ENCODE results near the gene PLD6.
"Not testable (repeated sequence)": the region's sequence is repeated elsewhere in the genome, so short reads cannot be mapped to it uniquely, and the experiment has no call there.

Gene PLD6

GRCh38 chr17:17161121-17161520 lies 45.0 kb downstream of the PLD6 start:
- Histone ChIP-seq H3K9me3 (ENCODE audit: insufficient read depth, low read length) (no peaks in the 10 kb centered on the region), H3K4me3 (ENCODE audit: insufficient read length, low read depth) (no peak overlapping the region), H3K36me3 (ENCODE audit: insufficient read depth, insufficient read length, low read length) (peaks cover 83% of the 10 kb centered on the region), H3K4me1 (ENCODE audit: insufficient read depth, insufficient read length) (no peaks in the 10 kb centered on the region), H3K27me3 (ENCODE audit: insufficient read depth, insufficient read length) (no peaks in the 10 kb centered on the region), H3K9ac (ENCODE audit: insufficient read length, low read depth) (no peak overlapping the region)
- no peak for DNase-seq (ENCODE audit: low read depth, low spot score)
- TF ChIP-seq SUZ12 (IDR thresholded peaks at IDR 0.05; ENCODE audit: extremely low read depth, insufficient read depth, insufficient read length) (no peak), YY1 (IDR thresholded peaks at IDR 0.05; ENCODE audit: insufficient read depth, insufficient read length) (no peak), ZNF274 (IDR thresholded peaks at IDR 0.05; ENCODE audit: low read depth, low read length) (no peak)

- H3K4me1 ChIP-seq (ENCODE audit: insufficient read depth, insufficient read length), result no peaks in the 10 kb centered on the region
- H3K36me3 ChIP-seq (ENCODE audit: insufficient read depth, insufficient read length, low read length), result peaks cover 82% of the 10 kb centered on the region
- no peak overlapping the region for H3K4me3 ChIP-seq (ENCODE audit: insufficient read length, low read depth)
- no peak overlapping the region for H3K9ac ChIP-seq (ENCODE audit: insufficient read length, low read depth)
- H3K9me3 ChIP-seq (ENCODE audit: insufficient read depth, low read length), result no peaks in the 10 kb centered on the region
- TF ChIP-seq YY1 (IDR thresholded peaks at IDR 0.05; ENCODE audit: insufficient read depth, insufficient read length) (no peak), ZNF274 (IDR thresholded peaks at IDR 0.05; ENCODE audit: low read depth, low read length) (no peak), SUZ12 (IDR thresholded peaks at IDR 0.05; ENCODE audit: extremely low read depth, insufficient read depth, insufficient read length) (no peak)
- H3K27me3 ChIP-seq (ENCODE audit: insufficient read depth, insufficient read length), result no peaks in the 10 kb centered on the region
- no peak for DNase-seq (ENCODE audit: low read depth, low spot score)
These were observed 46.6 kb downstream of the PLD6 start for GRCh38 chr17:17159571-17159970.

DNA sequence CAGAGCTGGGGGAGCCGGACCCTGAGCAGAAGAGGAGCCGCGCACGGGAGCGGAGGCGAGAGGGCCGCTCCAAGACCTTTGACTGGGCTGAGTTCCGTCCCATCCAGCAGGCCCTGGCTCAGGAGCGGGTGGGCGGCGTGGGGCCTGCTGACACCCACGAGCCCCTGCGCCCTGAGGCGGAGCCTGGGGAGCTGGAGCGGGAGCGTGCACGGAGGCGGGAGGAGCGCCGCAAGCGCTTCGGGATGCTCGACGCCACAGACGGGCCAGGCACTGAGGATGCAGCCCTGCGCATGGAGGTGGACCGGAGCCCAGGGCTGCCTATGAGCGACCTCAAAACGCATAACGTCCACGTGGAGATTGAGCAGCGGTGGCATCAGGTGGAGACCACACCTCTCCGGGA lies 47.6 kb downstream of the PLD6 start:
- H3K36me3 ChIP-seq (ENCODE audit: insufficient read depth, insufficient read length, low read length), result peaks cover 83% of the 10 kb centered on the region
- not testable (repeated sequence) for H3K9me3 ChIP-seq (ENCODE audit: insufficient read depth, low read length); H3K27me3 ChIP-seq (ENCODE audit: insufficient read depth, insufficient read length); H3K9ac ChIP-seq (ENCODE audit: insufficient read length, low read depth); DNase-seq (ENCODE audit: low read depth, low spot score); H3K4me3 ChIP-seq (ENCODE audit: insufficient read length, low read depth); H3K4me1 ChIP-seq (ENCODE audit: insufficient read depth, insufficient read length)

DNA sequence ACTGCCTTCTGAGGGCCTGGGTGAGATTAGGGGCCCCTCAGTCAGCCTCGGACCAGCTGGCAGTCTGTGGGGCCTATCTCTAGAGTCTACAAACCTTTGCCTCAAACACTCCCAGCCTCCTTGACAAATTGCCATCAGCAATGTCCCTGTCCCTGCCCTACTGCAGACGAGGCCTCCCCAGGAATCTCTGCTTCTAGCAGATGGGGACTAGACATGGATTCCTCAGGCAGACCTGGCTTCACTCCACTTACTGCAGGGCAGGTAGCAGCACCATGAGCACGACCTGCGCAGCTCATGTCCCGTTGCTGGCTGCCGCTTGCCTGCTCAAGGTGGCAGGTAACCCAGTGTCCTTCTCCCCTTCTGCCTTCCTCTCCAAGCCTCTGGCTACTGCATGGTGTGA lies 49.1 kb downstream of the PLD6 start:
- H3K36me3 ChIP-seq (ENCODE audit: insufficient read depth, insufficient read length, low read length), result peaks cover 84% of the 10 kb centered on the region
- H3K27me3 ChIP-seq (ENCODE audit: insufficient read depth, insufficient read length), result no peaks in the 10 kb centered on the region
- no peak overlapping the region for H3K9ac ChIP-seq (ENCODE audit: insufficient read length, low read depth)
- TF ChIP-seq ZNF274 (IDR thresholded peaks at IDR 0.05; ENCODE audit: low read depth, low read length) (no peak), YY1 (IDR thresholded peaks at IDR 0.05; ENCODE audit: insufficient read depth, insufficient read length) (no peak), SUZ12 (IDR thresholded peaks at IDR 0.05; ENCODE audit: extremely low read depth, insufficient read depth, insufficient read length) (no peak)
- H3K4me1 ChIP-seq (ENCODE audit: insufficient read depth, insufficient read length), result no peaks in the 10 kb centered on the region
- DNase-seq (ENCODE audit: low read depth, low spot score), result no peak
- H3K4me3 ChIP-seq (ENCODE audit: insufficient read length, low read depth), result no peak overlapping the region
- H3K9me3 ChIP-seq (ENCODE audit: insufficient read depth, low read length), result no peaks in the 10 kb centered on the region

DNA sequence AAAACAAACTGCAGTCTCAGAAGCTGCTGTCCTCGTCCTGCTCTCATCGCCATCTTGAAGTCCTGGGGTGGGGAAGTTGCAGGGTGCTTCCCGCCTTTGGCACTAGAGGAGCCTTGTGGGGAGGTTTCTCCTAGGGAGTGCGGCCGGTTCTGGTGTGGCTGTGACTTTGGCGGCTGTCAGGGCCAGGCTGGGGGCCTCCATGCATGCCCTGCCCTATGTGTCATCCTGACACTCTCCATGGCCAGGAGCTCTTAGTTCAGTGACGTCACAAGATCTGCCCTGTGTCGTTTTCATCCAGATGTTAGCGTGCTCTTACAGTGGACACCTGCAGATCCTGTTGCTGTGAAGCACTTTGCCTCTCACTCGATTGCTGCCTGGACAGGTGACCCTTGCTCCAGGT lies 49.6 kb downstream of the PLD6 start:
- Histone ChIP-seq H3K4me1 (ENCODE audit: insufficient read depth, insufficient read length) (no peaks in the 10 kb centered on the region), H3K9me3 (ENCODE audit: insufficient read depth, low read length) (no peaks in the 10 kb centered on the region), H3K4me3 (ENCODE audit: insufficient read length, low read depth) (no peak overlapping the region), H3K36me3 (ENCODE audit: insufficient read depth, insufficient read length, low read length) (peaks cover 84% of the 10 kb centered on the region), H3K27me3 (ENCODE audit: insufficient read depth, insufficient read length) (no peaks in the 10 kb centered on the region), H3K9ac (ENCODE audit: insufficient read length, low read depth) (no peak overlapping the region)
- DNase-seq (ENCODE audit: low read depth, low spot score), result no peak
- TF ChIP-seq ZNF274 (IDR thresholded peaks at IDR 0.05; ENCODE audit: low read depth, low read length) (no peak), SUZ12 (IDR thresholded peaks at IDR 0.05; ENCODE audit: extremely low read depth, insufficient read depth, insufficient read length) (no peak), YY1 (IDR thresholded peaks at IDR 0.05; ENCODE audit: insufficient read depth, insufficient read length) (no peak)

- H3K4me1 ChIP-seq (ENCODE audit: insufficient read depth, insufficient read length), result no peaks in the 10 kb centered on the region
- H3K9me3 ChIP-seq (ENCODE audit: insufficient read depth, low read length), result no peaks in the 10 kb centered on the region
- no peaks in the 10 kb centered on the region for H3K27me3 ChIP-seq (ENCODE audit: insufficient read depth, insufficient read length)
- no peak overlapping the region for H3K9ac ChIP-seq (ENCODE audit: insufficient read length, low read depth)
- DNase-seq (ENCODE audit: low read depth, low spot score), result no peak
- TF ChIP-seq YY1 (IDR thresholded peaks at IDR 0.05; ENCODE audit: insufficient read depth, insufficient read length) (no peak), SUZ12 (IDR thresholded peaks at IDR 0.05; ENCODE audit: extremely low read depth, insufficient read depth, insufficient read length) (no peak), ZNF274 (IDR thresholded peaks at IDR 0.05; ENCODE audit: low read depth, low read length) (no peak)
- H3K4me3 ChIP-seq (ENCODE audit: insufficient read length, low read depth), result no peak overlapping the region
- H3K36me3 ChIP-seq (ENCODE audit: insufficient read depth, insufficient read length, low read length), result peaks cover 84% of the 10 kb centered on the region
These were observed 50.0 kb downstream of the PLD6 start for GRCh38 chr17:17156107-17156506.

- no peak overlapping the region for H3K4me3 ChIP-seq (ENCODE audit: insufficient read length, low read depth)
- H3K4me1 ChIP-seq (ENCODE audit: insufficient read depth, insufficient read length), result no peaks in the 10 kb centered on the region
- H3K9me3 ChIP-seq (ENCODE audit: insufficient read depth, low read length), result no peaks in the 10 kb centered on the region
- H3K9ac ChIP-seq (ENCODE audit: insufficient read length, low read depth), result no peak overlapping the region
- peaks cover 79% of the 10 kb centered on the region for H3K36me3 ChIP-seq (ENCODE audit: insufficient read depth, insufficient read length, low read length)
- TF ChIP-seq ZNF274 (IDR thresholded peaks at IDR 0.05; ENCODE audit: low read depth, low read length) (no peak), YY1 (IDR thresholded peaks at IDR 0.05; ENCODE audit: insufficient read depth, insufficient read length) (no peak), SUZ12 (IDR thresholded peaks at IDR 0.05; ENCODE audit: extremely low read depth, insufficient read depth, insufficient read length) (no peak)
- DNase-seq (ENCODE audit: low read depth, low spot score), result no peak
- H3K27me3 ChIP-seq (ENCODE audit: insufficient read depth, insufficient read length), result no peaks in the 10 kb centered on the region
These were observed 50.6 kb downstream of the PLD6 start for GRCh38 chr17:17155568-17155967.

- no peaks in the 10 kb centered on the region for H3K4me1 ChIP-seq (ENCODE audit: insufficient read depth, insufficient read length)
- no peaks in the 10 kb centered on the region for H3K9me3 ChIP-seq (ENCODE audit: insufficient read depth, low read length)
- TF ChIP-seq ZNF274 (IDR thresholded peaks at IDR 0.05; ENCODE audit: low read depth, low read length), result no peak
- TF ChIP-seq SUZ12 (IDR thresholded peaks at IDR 0.05; ENCODE audit: extremely low read depth, insufficient read depth, insufficient read length), result no peak
- TF ChIP-seq YY1 (IDR thresholded peaks at IDR 0.05; ENCODE audit: insufficient read depth, insufficient read length), result no peak
- peaks cover 78% of the 10 kb centered on the region for H3K36me3 ChIP-seq (ENCODE audit: insufficient read depth, insufficient read length, low read length)
- DNase-seq (ENCODE audit: low read depth, low spot score), result no peak
- no peaks in the 10 kb centered on the region for H3K27me3 ChIP-seq (ENCODE audit: insufficient read depth, insufficient read length)
- no peak overlapping the region for H3K9ac ChIP-seq (ENCODE audit: insufficient read length, low read depth)
- H3K4me3 ChIP-seq (ENCODE audit: insufficient read length, low read depth), result no peak overlapping the region
These were observed 51.2 kb downstream of the PLD6 start for GRCh38 chr17:17154981-17155380.

Measured in NT2/D1 (cell line).